HepG2 (cell line): Measurements from ENCODE around the gene FAM53B.

Experiments
- ADNP ChIP-seq: sonication (generic); formaldehyde crosslinking; IDR thresholded peaks from 2 replicates; pipeline ENCODE4 v1.4.0; 2020; ENCODE audit warnings: missing genetic modification reagents
- ARNTL ChIP-seq: sonication (generic); formaldehyde crosslinking; IDR thresholded peaks from 2 replicates; pipeline ENCODE4 v1.4.0; 2020; ENCODE audit warnings: mild to moderate bottlenecking, missing genetic modification reagents
- CEBPB ChIP-seq: IDR thresholded peaks from 2 replicates; pipeline ENCODE4 v1.6.1; 2011; ENCODE audit warnings: low read depth, low read length, improper control_type of control experiment, borderline replicate concordance
- CTCF ChIP-seq: sonication (generic); formaldehyde crosslinking; IDR thresholded peaks from 2 replicates; pipeline ENCODE4 v1.5.0; 2020; ENCODE audit warnings: mild to moderate bottlenecking, missing genetic modification reagents, moderate library complexity
- IKZF5 ChIP-seq: IDR thresholded peaks from 2 replicates; pipeline ENCODE4 v1.6.1; 2018; ENCODE audit warnings: missing genetic modification reagents, mild to moderate bottlenecking, missing compliant biosample characterization
- POLR2AphosphoS5 ChIP-seq: IDR thresholded peaks from 2 replicates; pipeline ENCODE4 v1.6.1; 2012; ENCODE audit warnings: low read depth, low read length
- POLR2G ChIP-seq: fragments of 200-400 bp; formaldehyde crosslinking; IDR thresholded peaks from 2 replicates; pipeline ENCODE4 v1.6.1; 2018; ENCODE audit warnings: mild to moderate bottlenecking, low read depth, low read length, moderate library complexity
- REST ChIP-seq, 2 experiments: IDR thresholded peaks; 2 replicates each; pipeline ENCODE4 v1.6.1; 2011 to 2012; ENCODE audit warnings: low read length in 2 of 2, borderline replicate concordance in 1 of 2, low read depth in 1 of 2, mild to moderate bottlenecking in 1 of 2, moderate library complexity in 1 of 2
- TCF12 ChIP-seq, 2 experiments: fragments of 450-650 bp in 1 of 2; sonication (generic) in 1 of 2; formaldehyde crosslinking in 1 of 2; IDR thresholded peaks; 2 replicates each; pipeline versions ENCODE4 v1.6.1 to v1.8.0; 2017 to 2022; ENCODE audit warnings: antibody characterized with exemption in 1 of 2, mild to moderate bottlenecking in 1 of 2, missing genetic modification reagents in 1 of 2, moderate library complexity in 1 of 2
- TRIM22 ChIP-seq: fragments of 450-650 bp; IDR thresholded peaks from 2 replicates; pipeline ENCODE4 v1.6.1; 2017
- ZNF777 ChIP-seq: sonication (generic); formaldehyde crosslinking; IDR thresholded peaks from 2 replicates; pipeline ENCODE4 v1.4.0; 2020; ENCODE audit warnings: missing genetic modification reagents
- ZNF839 ChIP-seq: sonication (generic); formaldehyde crosslinking; IDR thresholded peaks from 2 replicates; pipeline ENCODE4 v1.4.0; 2020; ENCODE audit warnings: missing genetic modification reagents, mild to moderate bottlenecking, borderline replicate concordance

GRCh38 chr10:124663766-124664360, 80.3 kb downstream of the FAM53B start:
- TF ChIP-seq TRIM22 (no peak), ZNF777 (no peak), IKZF5 (no peak), TCF12 (IDR thresholded peaks at IDR 0.05) (no peak), TCF12 (CRISPR knock-in tag; IDR thresholded peaks at IDR 0.05) (no peak), REST (IDR thresholded peaks at IDR 0.05; ENCODE audit: borderline replicate concordance in 1 of 2, low read depth in 1 of 2, low read length in 2 of 2) (no peak), POLR2AphosphoS5 (no peak), CEBPB (no peak), CTCF (CRISPR knock-in tag) (no peak), ADNP (no peak), POLR2G (no peak), ZNF839 (CRISPR knock-in tag) (no peak), ARNTL (CRISPR knock-in tag) (no peak)
